Ovary (tissue), 3 donors: Measurements from ENCODE around the gene CACNA1C.

ENCODE experiments used
- CTCF ChIP-seq, 3 donors: fragments of 450-650 bp in 2 of 3; fragments of 200-600 bp in 1 of 3; IDR thresholded peaks; one replicate each; pipeline versions ENCODE4 v1.5.1 to v1.8.0; 2016 to 2022; ENCODE audit warnings: antibody characterized with exemption in 3 of 3, mild to moderate bottlenecking in 1 of 3
- EP300 ChIP-seq: sonication (generic); formaldehyde crosslinking; IDR thresholded peaks from one replicate; pipeline ENCODE4 v1.6.1; 2017; ENCODE audit warnings: antibody characterized with exemption
- donor health status: DM: no; HTN: no; CAD: no.

GRCh38 chr12:2023365-2023764 is 29.4 kb upstream of the CACNA1C start:
- TF ChIP-seq CTCF (IDR thresholded peaks at IDR 0.05), result no peak
- no peak for TF ChIP-seq EP300
